H1 (cell line): ENCODE results near the gene TP53. TPM values are rescaled to one million over a fixed set of nuclear protein-coding genes. Genes with fewer than 3 reads are reported as not detected.
A peak's percentile ranks its signal among the peaks of the same experiment; 100 is the strongest.

Source experiments
- CHD2 ChIP-seq: IDR thresholded peaks from 2 replicates; pipeline ENCODE4 v1.6.1; 2012; ENCODE audit warnings: low read length, improper control_type of control experiment
- CHD7 ChIP-seq: fragments of 300-600 bp; sonication (generic); IDR thresholded peaks from 2 replicates; pipeline ENCODE4 v1.7.1; 2012; ENCODE audit warnings: low read length, moderate library complexity, mild to moderate bottlenecking, inconsistent platforms; ENCODE audit not compliant: insufficient replicate concordance
- CTBP2 ChIP-seq: IDR thresholded peaks from 2 replicates; pipeline ENCODE4 v1.7.0; 2011; ENCODE audit warnings: borderline replicate concordance, mild to moderate bottlenecking, moderate library complexity, mixed read lengths, low read length; ENCODE audit not compliant: insufficient read depth, insufficient read length
- E2F6 ChIP-seq: IDR thresholded peaks from 2 replicates; pipeline ENCODE4 v1.6.1; 2012; ENCODE audit warnings: inconsistent platforms
- GTF2F1 ChIP-seq: IDR thresholded peaks from 2 replicates; pipeline ENCODE4 v1.6.1; 2012; ENCODE audit warnings: low read depth, low read length, improper control_type of control experiment, borderline replicate concordance
- HDAC6 ChIP-seq: IDR thresholded peaks from one replicate; pipeline ENCODE4 v1.7.1; 2012; ENCODE audit warnings: low read depth, mild to moderate bottlenecking, inconsistent platforms, low read length, moderate library complexity
- JUND ChIP-seq: IDR thresholded peaks from 2 replicates; pipeline ENCODE4 v1.6.1; 2011; ENCODE audit warnings: mild to moderate bottlenecking, improper control_type of control experiment, low read length
- POLR2A ChIP-seq, 2 experiments: IDR thresholded peaks; 1 replicate in 1 of 2; 2 replicates in 1 of 2; pipeline ENCODE4 v1.6.1; 2011; ENCODE audit warnings: low read depth in 2 of 2, low read length in 2 of 2, mild to moderate bottlenecking in 2 of 2; ENCODE audit errors: control extremely low read depth in 1 of 2
- SP1 ChIP-seq: IDR thresholded peaks from 2 replicates; pipeline ENCODE4 v1.6.1; 2011; ENCODE audit warnings: low read depth, low read length
- polyA plus RNA-seq, 7 experiments: library from polyadenylated mRNA; depleted of rRNA in 3 of 7; stranded (reverse) in 5 of 7; unstranded in 2 of 7; fragments of >200 nt in 5 of 7; fragments of 200-250 nt in 2 of 7; gene quantifications; 1 replicate in 5 of 7; 2 replicates in 1 of 7; 4 replicates in 1 of 7; pipeline versions ENCODE4 v1.2.1 to v1.2.3, GENCODE V29; 2011 to 2013; ENCODE audit warnings: missing spikeins in 2 of 7, mixed read lengths in 2 of 7
- total RNA-seq: library from RNA; stranded (reverse); fragmentation: NEBNext Ultra II Directional; extraction: Animal tissue kit (Norgen Biotek cat#: 25700); gene quantifications from 2 replicates; pipeline ENCODE4 v1.2.1, GENCODE V29; 2021
- TF ChIP-seq, protein P1 (sequence below): IDR thresholded peaks from 2 replicates; pipeline ENCODE4 v1.6.1; 2011; ENCODE audit warnings: low read depth, mild to moderate bottlenecking, low read length; ENCODE audit not compliant: insufficient read depth

Gene TP53
- total and polyA plus RNA-seq, 2 of the 8 experiments (the other 6 are each of a cell fraction or from before 2014, with no cell fraction given) = 143 to 198 TPM

GRCh38 chr17:7656958-7657609, 30.2 kb downstream of the TP53 start (continued):
- TF ChIP-seq CHD7 (no peak), JUND (no peak), POLR2A (IDR thresholded peaks at IDR 0.05; ENCODE audit: control extremely low read depth in 1 of 2, low read depth in 2 of 2, low read length in 2 of 2) (peak in 1 of 2 experiments; percentile 60; a peak in 2 of 3 replicates), SP1 (peak; percentile 92), GTF2F1 (peak; percentile 57; the same call in 1 of the 2 replicates), CTBP2 (no peak), HDAC6 (no peak), CHD2 (peak; percentile 62; the same call in 1 of the 2 replicates), E2F6 (no peak; the same call in 1 of the 2 replicates)
- TF ChIP-seq, protein P1, sequence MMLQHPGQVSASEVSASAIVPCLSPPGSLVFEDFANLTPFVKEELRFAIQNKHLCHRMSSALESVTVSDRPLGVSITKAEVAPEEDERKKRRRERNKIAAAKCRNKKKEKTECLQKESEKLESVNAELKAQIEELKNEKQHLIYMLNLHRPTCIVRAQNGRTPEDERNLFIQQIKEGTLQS = no peak
